GM23248 (cell line): ENCODE data around the gene CDKN2B.

Source experiments
- EZH2 ChIP-seq: fragments of 200-600 bp; sonication (generic); IDR thresholded peaks from 2 replicates; pipeline ENCODE4 v1.6.1; 2018; ENCODE audit warnings: antibody characterized with exemption, mild to moderate bottlenecking; ENCODE audit not compliant: insufficient read depth, poor library complexity, severe bottlenecking
- EZH2phosphoT487 ChIP-seq: fragments of 200-600 bp; sonication (generic); IDR thresholded peaks from 2 replicates; pipeline ENCODE4 v1.6.1; 2018; ENCODE audit warnings: antibody characterized with exemption, moderate library complexity, mild to moderate bottlenecking, low read depth; ENCODE audit not compliant: insufficient read depth

DNA sequence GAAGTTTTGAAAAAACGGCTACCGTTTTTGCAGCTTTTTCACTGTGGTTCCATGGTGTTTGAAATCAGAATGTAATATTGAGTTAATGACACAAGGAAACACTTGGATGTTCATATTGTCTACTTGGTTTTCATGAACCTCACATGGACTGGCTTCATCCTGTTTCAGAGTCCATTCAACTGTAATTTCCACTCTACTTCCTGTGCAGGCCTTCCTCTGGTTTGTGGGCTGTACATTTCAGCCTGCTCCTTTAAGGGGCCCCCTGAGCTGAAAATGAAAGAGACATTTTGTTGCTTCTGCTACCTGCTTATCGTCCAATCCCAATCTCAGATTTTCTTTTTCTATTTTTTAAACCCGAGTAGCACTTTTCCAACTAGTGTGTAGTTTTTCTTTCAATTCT is 41.8 kb upstream of the CDKN2B start:
- no peak for TF ChIP-seq EZH2phosphoT487
- TF ChIP-seq EZH2, result no peak
